ENCODE results near the gene COBLL1.

Gene COBLL1

GRCh38 chr2:164675687-164676086 is 165.9 kb downstream of the COBLL1 start:
- DNase-seq = no peak

- peak; percentile 28 for DNase-seq
Observed at GRCh38 chr2:164675027-164675426, 166.6 kb downstream of the COBLL1 start.

GRCh38 chr2:164671664-164672396 is 169.8 kb downstream of the COBLL1 start:
- DNase-seq = no peak

GRCh38 chr2:164669291-164669690 is 172.3 kb downstream of the COBLL1 start:
- DNase-seq = no peak

- DNase-seq = no peak
Observed at GRCh38 chr2:164667566-164667965, 174.1 kb downstream of the COBLL1 start.

GRCh38 chr2:164664070-164664469 is 177.6 kb downstream of the COBLL1 start:
- DNase-seq = no peak

- DNase-seq = no peak
Observed at GRCh38 chr2:164662868-164663631, 178.6 kb downstream of the COBLL1 start.

- no peak for DNase-seq
Observed at GRCh38 chr2:164662066-164662465, 179.6 kb downstream of the COBLL1 start.

GRCh38 chr2:164661349-164661748 is 180.3 kb downstream of the COBLL1 start:
- DNase-seq = no peak

GRCh38 chr2:164657129-164657528 is 184.5 kb downstream of the COBLL1 start:
- no peak for DNase-seq

- DNase-seq = no peak
Observed at GRCh38 chr2:164655750-164656149, 185.9 kb downstream of the COBLL1 start.

- DNase-seq = no peak
Observed at GRCh38 chr2:164655336-164655735, 186.3 kb downstream of the COBLL1 start.

- DNase-seq = no peak
Observed at GRCh38 chr2:164651361-164651760, 190.3 kb downstream of the COBLL1 start.

GRCh38 chr2:164644036-164644700 is 197.5 kb downstream of the COBLL1 start:
- no peak for DNase-seq

GRCh38 chr2:164642946-164643555 is 198.6 kb downstream of the COBLL1 start:
- DNase-seq = no peak

- DNase-seq = no peak
Observed at GRCh38 chr2:164642268-164642667, 199.4 kb downstream of the COBLL1 start.

All from NCI-H82 (cell line).